NCI-H128 (cell line): Measurements from ENCODE around the gene SUCO.
"Not testable (repeated sequence)": the region's sequence is repeated elsewhere in the genome, so short reads cannot be mapped to it uniquely, and the experiment has no call there.

ENCODE experiments used
- DNase-seq: peaks from one replicate; lab custom pipeline; 2025; ENCODE audit not compliant: unreplicated experiment; lab: John Stamatoyannopoulos, UW

Gene SUCO

GRCh38 chr1:172603816-172604215 lies 70.9 kb downstream of the SUCO start:
- no peak for DNase-seq

DNA sequence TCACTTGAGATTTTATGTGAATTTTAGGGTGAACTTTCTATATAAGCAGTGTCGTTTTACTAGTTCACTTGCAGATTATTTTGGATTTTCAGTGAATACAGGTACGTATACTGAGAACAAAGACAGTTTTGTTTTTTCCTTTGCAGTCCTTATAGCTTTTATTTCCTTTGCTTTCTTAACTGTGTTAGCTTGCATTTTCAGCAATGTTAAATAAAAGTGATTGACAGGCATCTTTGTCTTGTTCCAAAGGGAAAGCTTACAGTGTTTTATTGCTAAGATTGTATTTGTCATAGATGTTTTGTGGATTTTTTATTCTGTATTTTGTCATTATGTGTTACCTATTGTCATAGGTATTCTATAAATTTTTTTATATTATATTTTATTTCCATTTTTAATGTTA lies 72.7 kb downstream of the SUCO start:
- DNase-seq = no peak

GRCh38 chr1:172607145-172607544 lies 74.2 kb downstream of the SUCO start:
- DNase-seq = no peak

DNA sequence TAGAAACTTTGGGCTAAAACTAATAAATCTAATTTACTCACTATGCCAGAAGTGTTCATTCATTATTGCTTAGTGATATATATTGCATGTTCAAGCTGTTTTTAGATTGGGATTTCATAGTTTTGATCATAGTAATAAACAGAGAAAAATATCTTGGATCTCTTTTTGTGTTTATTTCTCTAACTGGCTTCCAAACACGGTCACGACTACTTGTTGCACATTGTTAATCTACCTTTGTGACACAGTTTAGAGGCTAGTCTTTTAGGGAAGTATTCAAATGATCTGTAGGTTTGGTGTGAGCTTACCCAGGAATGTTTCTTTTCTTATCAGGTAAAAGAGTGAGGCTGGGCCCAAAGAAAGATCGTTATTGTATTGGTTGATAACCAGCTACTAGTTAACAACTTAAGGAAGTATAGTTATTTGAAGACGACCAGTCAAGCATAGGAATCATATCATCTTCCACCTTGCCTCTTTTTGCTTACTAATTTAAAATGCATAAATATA lies 75.2 kb downstream of the SUCO start:
- DNase-seq = no peak

DNA sequence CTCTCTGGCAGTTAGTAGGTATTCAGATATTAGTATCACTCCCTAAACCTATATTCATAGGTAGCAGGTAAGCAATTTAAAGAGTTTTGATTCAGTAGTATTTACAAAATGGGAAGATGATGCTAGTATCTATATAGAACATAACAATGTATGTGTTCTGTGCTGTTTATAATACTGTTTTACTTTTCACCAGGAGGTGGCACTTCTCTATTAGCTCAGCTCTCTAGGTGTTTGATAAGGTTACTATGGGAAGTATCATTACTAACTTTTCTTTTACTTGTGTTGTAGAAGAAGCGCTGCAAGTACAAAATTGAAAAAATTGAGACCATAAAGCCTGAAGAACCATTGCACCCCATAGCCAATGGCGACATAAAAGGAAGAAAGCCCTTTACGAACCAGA lies 76.6 kb downstream of the SUCO start:
- no peak for DNase-seq

GRCh38 chr1:172612478-172612877 lies 79.5 kb downstream of the SUCO start:
- no peak for DNase-seq

DNA sequence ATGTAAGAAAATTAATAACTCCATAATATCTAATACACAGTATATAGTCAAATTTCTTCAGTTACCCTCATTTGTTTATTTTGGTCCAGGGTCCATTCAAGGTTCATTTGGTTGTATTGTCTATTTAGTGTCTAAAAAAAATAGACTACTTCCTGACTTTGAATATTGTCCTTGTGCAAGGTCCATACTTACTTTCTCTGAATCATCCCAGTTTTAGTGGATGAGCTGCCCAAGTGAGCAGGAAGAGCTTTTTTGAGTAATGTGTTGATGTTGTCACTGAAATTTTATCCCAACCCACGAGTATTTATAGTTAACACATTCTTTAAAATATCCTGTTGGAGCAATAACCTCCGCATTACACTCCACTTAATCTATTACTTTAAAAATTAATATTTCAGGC lies 80.3 kb downstream of the SUCO start:
- no peak for DNase-seq

GRCh38 chr1:172616195-172616594 lies 83.2 kb downstream of the SUCO start:
- DNase-seq = no peak

DNA sequence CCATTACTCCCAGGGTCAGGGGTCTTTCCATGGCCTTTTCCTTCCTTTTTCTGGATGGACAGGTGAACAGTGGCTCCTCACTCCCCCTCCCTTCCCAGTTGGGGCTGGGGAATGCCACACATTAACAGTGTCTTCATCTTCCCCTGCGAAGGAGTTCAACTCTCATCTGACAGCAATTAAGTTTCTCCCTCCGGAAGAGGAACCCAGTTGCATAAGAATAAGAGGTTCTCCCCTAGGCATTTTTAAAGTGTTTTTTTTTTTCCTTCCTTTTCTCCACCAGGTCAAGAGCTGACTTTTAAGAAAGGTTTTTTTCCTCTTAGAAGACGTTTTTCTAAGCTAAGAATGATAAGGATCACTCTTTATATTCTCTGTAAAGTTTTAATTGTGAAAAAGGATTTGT lies 83.7 kb downstream of the SUCO start:
- DNase-seq = no peak

GRCh38 chr1:172620603-172621002 lies 87.7 kb downstream of the SUCO start:
- not testable (repeated sequence) for DNase-seq

DNA sequence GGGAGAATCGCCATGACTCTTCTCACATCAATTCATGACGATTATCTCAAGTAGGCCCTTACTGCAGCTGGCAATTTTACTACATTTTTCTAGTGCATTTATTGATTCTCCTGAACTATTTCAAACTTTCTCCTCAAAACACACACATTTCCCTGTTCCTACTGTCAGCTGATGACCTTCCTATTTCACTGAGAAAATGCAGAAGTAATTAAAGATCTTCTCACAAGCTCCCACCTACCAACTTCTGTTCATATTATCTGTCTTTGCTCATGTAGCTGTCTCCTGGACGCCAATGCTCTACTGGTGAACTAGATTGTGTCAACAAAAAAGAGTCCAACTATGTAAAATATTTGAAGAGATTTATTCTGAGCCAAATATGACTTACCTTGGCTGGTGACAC lies 89.6 kb downstream of the SUCO start:
- no peak for DNase-seq

DNA sequence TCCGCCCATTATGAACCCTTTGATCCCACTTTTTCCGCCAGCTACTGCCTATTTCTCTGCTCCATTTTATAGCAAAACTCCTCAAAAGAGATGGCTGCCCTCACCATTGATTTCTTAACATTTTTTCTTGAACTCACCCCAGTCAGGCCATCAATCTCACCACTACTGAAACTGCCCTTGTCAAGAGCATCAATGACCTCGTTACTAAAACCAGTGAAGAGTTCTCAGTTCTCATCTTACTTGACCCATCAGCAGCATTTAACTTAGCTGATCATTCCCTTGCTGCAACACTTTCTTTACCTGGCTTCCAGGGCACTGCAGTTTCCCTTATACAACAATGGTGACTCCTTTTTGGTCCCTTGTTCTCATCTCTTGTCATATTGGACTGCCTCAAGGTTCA lies 90.8 kb downstream of the SUCO start:
- no peak for DNase-seq

DNA sequence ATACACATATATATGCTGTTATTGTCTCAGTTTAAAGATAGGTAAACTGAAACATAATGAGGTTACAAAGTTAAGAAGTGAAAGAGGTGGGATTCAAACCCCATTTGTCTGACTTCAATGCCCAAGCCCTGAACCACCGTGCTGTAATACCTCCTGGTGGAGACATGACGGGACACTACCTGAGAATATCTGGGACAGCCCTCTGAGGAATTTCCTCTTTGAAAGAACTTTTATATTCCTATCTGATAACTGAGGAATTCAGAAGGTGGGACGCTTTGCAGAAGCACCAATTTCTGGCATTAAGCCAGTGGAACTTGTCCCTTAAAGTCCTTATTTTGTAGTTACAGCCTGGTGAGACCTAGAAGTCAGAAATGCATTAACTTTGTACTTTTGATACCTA lies 93.9 kb downstream of the SUCO start:
- no peak for DNase-seq

GRCh38 chr1:172627702-172628101 lies 94.8 kb downstream of the SUCO start:
- DNase-seq = no peak

DNA sequence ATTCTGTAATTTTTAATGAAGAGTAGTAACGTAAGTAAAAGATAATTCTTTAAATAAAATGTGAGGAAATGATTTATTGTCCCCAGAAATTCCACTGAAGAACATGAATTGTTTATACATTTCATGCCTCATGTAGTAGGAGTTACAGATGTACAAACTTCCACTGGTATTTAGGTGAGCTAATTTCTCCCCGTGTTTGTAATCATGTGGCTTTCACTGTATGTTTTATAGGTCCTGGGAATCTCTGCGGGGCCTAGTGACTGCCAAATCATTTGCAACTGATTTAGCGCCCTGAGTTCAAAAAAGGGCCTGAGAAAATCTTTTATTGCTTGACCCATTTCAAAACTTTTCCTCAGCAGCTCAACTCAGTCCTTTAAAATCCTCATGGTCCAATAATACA lies 95.5 kb downstream of the SUCO start:
- DNase-seq = no peak

DNA sequence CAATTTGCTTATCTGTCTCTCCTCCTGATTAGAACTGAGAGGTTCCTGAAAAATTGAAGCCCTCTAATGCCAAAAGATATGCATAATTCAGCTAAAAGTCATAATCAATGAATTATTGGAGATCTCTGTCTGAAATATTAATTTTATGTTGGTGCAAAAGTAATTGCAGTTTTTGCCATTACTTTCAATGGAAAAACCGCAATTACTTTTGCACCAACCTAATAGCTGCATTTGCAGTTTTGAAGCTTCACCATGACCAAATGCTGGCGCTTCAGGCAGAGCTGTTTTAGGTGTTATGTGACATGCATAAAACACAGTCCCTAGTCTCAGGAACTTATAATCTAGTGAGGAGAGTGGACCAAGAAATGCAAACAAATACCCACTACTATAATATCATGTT lies 96.2 kb downstream of the SUCO start:
- DNase-seq = no peak

- DNase-seq = no peak
Observed at GRCh38 chr1:172629638-172630037, 96.7 kb downstream of the SUCO start.

DNA sequence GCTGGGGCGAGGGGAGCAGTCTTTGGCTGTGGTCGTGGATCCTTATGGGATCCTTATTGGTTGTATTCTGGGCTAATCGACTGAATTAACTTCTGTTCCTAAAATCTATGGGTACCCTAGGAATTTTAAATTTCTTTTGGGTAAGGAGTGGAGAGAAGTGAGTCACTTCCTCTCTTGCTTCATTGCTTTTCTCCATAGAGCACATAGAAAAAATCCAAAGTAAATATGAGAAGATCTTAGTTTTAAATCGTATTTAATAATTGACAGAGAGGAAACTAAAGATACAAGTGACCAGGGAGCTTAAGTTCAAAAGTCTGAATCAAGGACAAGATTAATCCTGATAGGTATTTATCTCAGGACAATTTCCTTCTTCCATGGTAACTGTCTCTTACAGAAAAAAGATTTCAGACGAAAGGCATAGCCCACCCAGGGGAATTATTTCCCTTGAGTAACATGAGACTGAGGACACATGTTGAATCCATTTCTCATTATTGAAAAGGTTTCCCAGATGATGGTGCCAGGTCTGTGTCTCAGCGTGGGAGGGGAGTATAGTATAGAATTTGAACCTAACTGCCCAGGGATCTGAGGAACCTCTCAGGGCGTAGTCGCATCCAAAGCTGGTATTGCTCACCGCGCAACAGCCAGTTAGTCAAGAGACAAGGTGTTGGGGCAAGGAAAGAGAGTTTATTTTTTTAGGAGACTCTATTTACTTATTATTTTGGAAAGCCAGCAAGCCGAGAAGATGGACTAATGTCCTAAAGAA lies 97.3 kb downstream of the SUCO start:
- DNase-seq = no peak

DNA sequence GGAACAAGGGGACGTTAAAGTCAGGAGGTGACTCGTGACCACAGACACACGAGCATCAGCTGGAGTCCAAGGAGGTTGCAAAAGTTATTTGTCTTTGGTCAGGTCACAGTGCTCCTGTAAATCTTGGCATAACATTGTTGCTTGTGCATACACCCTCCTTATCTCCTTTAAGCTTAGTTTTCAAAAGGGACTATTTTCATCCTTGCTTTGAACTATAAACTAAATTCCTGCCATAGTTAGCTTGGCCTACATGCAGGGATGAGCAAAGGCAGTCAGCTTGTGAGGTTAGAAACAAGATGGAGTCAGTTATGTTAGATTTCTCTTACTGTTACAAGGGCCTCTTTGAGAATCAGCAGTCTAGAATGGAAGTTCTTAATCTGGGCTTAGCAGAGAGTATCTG lies 97.9 kb downstream of the SUCO start:
- no peak for DNase-seq

GRCh38 chr1:172637522-172637921 lies 104.6 kb downstream of the SUCO start:
- DNase-seq = no peak

- no peak for DNase-seq
Observed at GRCh38 chr1:172638249-172638648, 105.3 kb downstream of the SUCO start.

DNA sequence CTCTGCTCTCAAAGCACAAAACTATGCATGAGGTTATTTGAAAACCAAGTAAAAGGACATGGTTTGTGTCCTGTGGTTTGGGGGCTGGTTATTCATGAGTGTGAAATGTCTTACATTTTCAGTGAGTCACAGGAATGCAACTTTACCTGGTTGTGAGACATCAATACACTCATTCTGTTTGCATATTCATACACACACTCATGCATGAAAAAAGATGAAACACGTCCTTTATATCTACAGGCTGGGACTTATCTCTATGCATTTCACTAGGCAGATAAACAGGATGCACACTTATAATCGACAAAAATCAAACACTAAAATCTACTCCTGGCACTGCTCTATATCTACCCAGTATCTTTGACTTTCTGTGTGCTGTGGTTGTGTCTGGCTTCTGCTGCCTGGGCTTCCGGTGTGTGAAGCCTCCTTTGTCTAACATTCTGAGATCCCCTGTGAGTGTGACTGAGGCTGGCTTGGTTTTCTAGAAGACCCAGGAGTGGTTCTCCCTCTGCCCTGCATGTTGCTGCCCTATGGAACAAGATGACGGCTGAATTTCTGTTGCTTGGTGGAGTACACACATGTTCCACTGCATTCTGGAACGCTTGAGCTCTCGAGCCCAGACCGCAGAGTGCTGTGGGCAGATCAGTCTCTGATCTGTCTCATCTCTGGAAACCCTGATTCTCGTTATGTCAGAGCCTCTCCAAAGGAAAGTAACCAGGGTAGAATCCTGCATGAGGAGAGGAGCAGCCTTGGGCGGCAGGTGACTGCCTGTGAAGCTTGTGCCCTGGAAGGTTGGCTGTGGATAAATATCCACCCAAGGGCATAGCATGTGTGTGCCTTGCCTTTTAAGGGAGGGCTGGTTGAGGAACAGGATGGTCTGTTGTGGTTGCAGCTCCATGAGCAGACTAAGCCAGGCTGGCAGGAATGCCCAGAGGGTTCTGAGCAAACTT lies 106.2 kb downstream of the SUCO start:
- DNase-seq = no peak
